LNCaP clone FGC (cell line): ENCODE data around the gene IGF2BP1.

Source experiments
- DNase-seq: peaks from one replicate; pipeline ENCODE4 v3.0.0-alpha.2; 2011; ENCODE audit warnings: low read depth
- H3K4me3 ChIP-seq: 2 replicates; pipeline ENCODE4 v1.5.1; 2011; ENCODE audit warnings: mild to moderate bottlenecking, low read depth, low read length, control low read depth
- TF ChIP-seq, protein P1 (sequence below): IDR thresholded peaks from 2 replicates; pipeline ENCODE4 v1.5.1; 2012; ENCODE audit warnings: mild to moderate bottlenecking; ENCODE audit not compliant: control insufficient read depth, insufficient read depth; ENCODE audit errors: extremely low read depth

IGF2BP1 gene

DNA sequence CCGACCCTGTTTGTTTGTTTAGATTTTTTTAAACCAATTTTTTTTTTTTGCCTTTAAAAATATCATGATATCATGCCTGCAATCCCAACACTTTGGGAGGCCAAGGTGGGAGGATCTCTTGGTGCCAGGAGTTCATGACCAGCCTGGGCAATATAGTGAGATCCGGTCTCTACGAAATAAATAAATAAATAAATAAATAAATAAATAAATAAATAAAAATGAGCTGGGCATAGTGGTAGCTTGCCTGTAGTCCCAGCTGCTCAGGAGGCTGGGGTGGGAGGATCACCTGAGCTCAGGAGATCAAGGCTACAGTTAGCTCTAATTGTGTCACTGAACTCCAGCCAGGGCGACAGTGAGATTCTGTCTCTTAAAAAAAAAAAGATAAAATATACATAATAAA, 8.1 kb upstream of the IGF2BP1 start:
- TF ChIP-seq, protein P1, sequence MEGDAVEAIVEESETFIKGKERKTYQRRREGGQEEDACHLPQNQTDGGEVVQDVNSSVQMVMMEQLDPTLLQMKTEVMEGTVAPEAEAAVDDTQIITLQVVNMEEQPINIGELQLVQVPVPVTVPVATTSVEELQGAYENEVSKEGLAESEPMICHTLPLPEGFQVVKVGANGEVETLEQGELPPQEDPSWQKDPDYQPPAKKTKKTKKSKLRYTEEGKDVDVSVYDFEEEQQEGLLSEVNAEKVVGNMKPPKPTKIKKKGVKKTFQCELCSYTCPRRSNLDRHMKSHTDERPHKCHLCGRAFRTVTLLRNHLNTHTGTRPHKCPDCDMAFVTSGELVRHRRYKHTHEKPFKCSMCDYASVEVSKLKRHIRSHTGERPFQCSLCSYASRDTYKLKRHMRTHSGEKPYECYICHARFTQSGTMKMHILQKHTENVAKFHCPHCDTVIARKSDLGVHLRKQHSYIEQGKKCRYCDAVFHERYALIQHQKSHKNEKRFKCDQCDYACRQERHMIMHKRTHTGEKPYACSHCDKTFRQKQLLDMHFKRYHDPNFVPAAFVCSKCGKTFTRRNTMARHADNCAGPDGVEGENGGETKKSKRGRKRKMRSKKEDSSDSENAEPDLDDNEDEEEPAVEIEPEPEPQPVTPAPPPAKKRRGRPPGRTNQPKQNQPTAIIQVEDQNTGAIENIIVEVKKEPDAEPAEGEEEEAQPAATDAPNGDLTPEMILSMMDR = no peak
- no peak overlapping the region for H3K4me3 ChIP-seq
- no peak for DNase-seq

DNA sequence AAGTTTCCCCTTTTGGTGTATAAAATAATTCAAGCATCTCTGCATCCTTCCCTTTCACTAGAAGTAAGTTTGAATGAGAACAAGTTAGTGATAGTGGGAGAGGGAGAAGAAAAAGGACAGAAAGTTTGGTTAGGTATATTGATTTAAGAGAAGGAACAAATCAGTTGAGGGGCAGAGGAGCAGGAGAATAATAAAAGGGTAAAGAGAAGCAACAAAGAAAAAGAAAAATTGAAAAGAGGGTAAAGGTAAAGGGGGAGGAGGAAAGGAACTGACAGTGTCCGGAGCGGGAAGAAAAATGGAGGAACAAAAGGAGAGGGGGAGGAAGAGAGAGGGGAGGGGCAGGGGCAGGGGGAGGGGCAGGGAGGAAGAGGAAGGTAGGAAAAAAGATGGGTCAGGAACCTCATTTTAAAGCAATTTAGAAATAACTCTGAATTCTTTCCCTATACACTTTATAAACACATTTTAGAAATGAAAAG, 6.3 kb upstream of the IGF2BP1 start:
- DNase-seq = no peak
- TF ChIP-seq, protein P1 = no peak
- H3K4me3 ChIP-seq = no peak overlapping the region

DNA sequence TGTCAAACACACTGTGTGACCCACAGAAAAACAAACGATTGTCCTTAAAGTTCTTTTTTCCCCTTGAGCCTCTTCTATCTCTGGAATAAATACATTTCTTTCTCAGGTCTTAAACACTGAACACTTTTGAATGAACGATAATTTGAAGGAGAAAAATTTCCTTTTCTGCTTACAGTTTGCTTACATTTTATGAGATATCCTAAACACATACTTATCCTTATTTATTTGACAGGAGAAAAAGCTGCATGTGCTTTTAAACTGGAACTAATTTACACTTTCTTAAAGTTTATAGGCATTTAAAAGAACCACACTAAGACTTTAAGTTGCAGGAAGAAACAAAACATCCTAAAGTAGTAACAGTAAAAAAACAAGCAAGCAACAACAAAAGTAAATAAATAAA, 4.7 kb upstream of the IGF2BP1 start:
- no peak for DNase-seq
- H3K4me3 ChIP-seq = no peak overlapping the region
- TF ChIP-seq, protein P1 = no peak

DNA sequence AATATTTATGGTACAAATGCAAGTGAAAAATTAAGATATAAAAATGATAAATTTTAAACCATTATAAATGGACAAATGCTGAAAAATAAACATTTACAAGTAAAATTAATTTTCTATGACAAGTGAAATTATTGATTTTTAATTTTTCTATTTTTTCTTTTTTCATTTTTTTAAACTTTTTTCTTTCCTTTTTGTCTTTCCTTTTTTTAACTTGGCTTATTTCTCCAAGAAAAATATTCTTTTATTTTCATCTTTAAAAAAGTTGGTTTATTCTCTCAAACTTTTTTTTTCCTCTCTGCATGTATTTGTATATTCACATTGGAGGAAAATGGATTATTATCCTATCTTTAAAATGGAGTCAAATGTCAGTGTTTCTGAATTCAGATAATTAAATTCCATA, 3.9 kb upstream of the IGF2BP1 start:
- H3K4me3 ChIP-seq = no peak overlapping the region
- TF ChIP-seq, protein P1 = no peak
- DNase-seq = no peak

DNA sequence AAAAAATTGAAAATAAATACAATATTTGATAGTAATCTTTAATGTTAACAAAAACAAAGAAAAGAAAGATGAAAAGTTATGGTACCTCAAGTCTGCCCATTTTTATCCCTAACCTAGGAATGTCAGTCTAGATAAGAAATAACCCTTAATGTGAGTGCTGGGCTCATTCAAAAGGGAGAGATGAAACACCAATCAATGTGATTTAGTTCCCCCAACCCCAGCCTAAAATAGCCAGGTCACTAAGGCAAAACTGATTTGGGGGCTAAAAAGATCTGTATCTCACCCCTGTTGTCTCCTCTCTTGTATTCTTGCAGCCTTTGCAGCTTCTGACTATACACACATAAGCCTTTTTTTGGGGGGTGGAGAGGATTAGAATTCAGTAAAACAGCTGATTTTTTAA, 3.2 kb upstream of the IGF2BP1 start:
- DNase-seq = no peak
- H3K4me3 ChIP-seq = no peak overlapping the region
- TF ChIP-seq, protein P1 = no peak

DNA sequence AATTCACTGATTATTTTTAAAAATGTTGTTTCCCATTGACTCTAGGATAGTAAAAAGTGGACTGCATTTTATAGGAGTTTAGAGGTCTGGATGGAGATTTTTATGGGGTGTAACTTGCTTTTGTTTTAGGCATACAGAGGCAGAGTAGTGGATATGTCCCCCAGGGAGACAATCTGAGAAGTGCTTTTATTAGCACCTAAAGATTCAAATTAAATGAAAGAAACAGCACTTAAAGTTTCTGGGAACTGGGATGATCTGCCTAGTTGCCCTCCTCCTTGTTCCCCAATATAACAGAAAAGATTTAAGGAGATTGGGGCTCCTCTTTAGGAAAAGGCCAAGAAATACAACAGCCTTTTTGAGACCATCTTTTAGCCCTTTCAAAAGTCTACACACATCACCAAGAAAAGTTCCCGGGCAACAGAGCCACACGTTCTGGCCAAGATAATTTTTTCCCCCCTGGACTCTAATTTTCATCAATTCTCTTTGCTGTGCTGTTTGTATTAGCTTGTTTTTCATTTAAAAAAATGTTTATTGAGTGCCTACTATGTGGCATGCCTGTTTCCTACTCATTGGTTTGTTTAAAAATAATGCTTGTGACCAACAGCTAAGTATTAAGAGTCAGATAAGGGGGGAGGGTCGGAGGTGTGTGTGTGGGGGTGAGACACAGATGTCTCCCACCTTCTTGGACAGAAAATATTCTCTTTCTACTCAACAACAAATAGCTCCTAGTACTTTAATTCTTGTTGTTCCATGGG, 2.5 kb upstream of the IGF2BP1 start:
- TF ChIP-seq, protein P1 = no peak
- H3K4me3 ChIP-seq = no peak overlapping the region
- no peak for DNase-seq

DNA sequence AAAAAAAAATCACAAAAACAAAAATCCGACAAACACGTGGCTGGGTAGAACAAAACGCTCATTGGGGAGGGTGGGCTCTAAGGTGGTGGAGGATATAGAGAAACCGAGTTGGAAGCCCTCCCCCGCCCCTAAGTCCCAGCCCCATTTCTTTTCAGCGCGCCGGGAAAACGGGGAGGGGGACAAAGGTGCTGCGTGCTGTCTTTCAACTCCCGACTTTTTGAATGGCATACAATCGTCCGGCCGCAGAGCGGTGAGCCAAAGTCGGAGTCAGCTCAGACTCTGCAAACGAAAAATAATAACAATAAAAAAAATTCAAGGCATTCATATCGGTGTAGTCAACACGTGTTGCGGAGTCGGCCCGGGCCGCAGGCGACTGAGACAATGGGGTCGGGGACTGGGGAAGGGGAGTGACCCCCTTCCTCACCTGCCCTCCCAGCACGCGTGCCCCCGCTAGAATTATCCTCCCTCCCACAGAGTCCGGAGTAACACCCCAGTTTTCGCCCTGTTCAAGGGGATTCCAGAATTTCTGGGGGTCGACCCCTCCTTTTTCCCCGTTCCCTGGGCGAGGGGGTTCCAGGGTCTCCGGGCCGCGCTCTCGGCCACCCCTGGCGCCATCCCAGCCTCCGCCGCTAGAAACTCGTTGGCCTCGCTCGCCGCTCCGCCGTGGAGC, 1.7 kb upstream of the IGF2BP1 start:
- DNase-seq = no peak
- TF ChIP-seq, protein P1 = no peak
- no peak overlapping the region for H3K4me3 ChIP-seq
